K562 (cell line): Measurements from ENCODE around the gene RPL28. TPM values are rescaled to one million over a fixed set of nuclear protein-coding genes. Genes with fewer than 3 reads are reported as not detected.
A peak's percentile ranks its signal among the peaks of the same experiment; 100 is the strongest.

ENCODE experiments used
- ARID3B ChIP-seq: fragments of 250-450 bp; sonication (Bioruptor Pico); IDR thresholded peaks from 2 replicates; pipeline ENCODE4 v1.4.0; 2020; ENCODE audit warnings: borderline replicate concordance
- CEBPB ChIP-seq: fragments of 450-650 bp; IDR thresholded peaks from 2 replicates; pipeline ENCODE4 v1.6.1; 2016; ENCODE audit warnings: missing genetic modification characterization, missing compliant biosample characterization
- CREM ChIP-seq: IDR thresholded peaks from 2 replicates; pipeline ENCODE4 v1.6.1; 2014; ENCODE audit warnings: antibody characterized with exemption, low read depth
- E2F4 ChIP-seq: sonication (generic); formaldehyde crosslinking; IDR thresholded peaks from 2 replicates; pipeline ENCODE4 v1.8.0; 2022; ENCODE audit warnings: mild to moderate bottlenecking, low read depth, missing genetic modification reagents
- HLTF ChIP-seq: fragments of 450-650 bp; IDR thresholded peaks from 2 replicates; pipeline ENCODE4 v1.6.1; 2016
- KDM5B ChIP-seq: fragments of 200-600 bp; sonication (generic); IDR thresholded peaks from 2 replicates; pipeline ENCODE4 v1.6.1; 2012; ENCODE audit warnings: low read depth, mild to moderate bottlenecking, moderate library complexity, low read length, control low read depth, inconsistent platforms; ENCODE audit not compliant: insufficient replicate concordance
- MCM3 ChIP-seq: fragments of 450-650 bp; IDR thresholded peaks from 2 replicates; pipeline ENCODE4 v1.6.1; 2016
- NEUROD1 ChIP-seq: fragments of 150-350 bp; IDR thresholded peaks from 2 replicates; pipeline ENCODE4 v1.6.1; 2014; ENCODE audit warnings: borderline replicate concordance, low read length, low read depth; ENCODE audit not compliant: partially characterized antibody
- NR2C2 ChIP-seq, 2 experiments: fragments of 200-800 bp in 1 of 2; sonication (Bioruptor generic) in 1 of 2; sonication (generic) in 1 of 2; formaldehyde crosslinking in 1 of 2; IDR thresholded peaks; 2 replicates each; pipeline versions ENCODE4 v1.6.1 to v1.8.0; 2016 to 2022; ENCODE audit warnings: mild to moderate bottlenecking in 1 of 2, missing compliant biosample characterization in 1 of 2, missing genetic modification characterization in 1 of 2, missing genetic modification reagents in 1 of 2
- NUFIP1 ChIP-seq: fragments of 450-650 bp; IDR thresholded peaks from 2 replicates; pipeline ENCODE4 v1.6.1; 2018; ENCODE audit not compliant: partially characterized antibody
- POLR2AphosphoS5 ChIP-seq: IDR thresholded peaks from 2 replicates; pipeline ENCODE4 v1.6.1; 2011; ENCODE audit warnings: mild to moderate bottlenecking, low read depth, low read length, moderate library complexity; ENCODE audit not compliant: control insufficient read depth, insufficient read depth
- RBM22 ChIP-seq: fragments of 200-400 bp; formaldehyde crosslinking; IDR thresholded peaks from 2 replicates; pipeline ENCODE4 v1.6.1; 2018; ENCODE audit warnings: low read length, low read depth; ENCODE audit not compliant: poor library complexity, severe bottlenecking
- SP2 ChIP-seq: IDR thresholded peaks from 2 replicates; pipeline ENCODE4 v1.6.1; 2011; ENCODE audit warnings: mild to moderate bottlenecking, low read depth, low read length, moderate library complexity; ENCODE audit not compliant: poor library complexity, severe bottlenecking; ENCODE audit errors: extremely low read depth
- TAL1 ChIP-seq: fragments of 450-650 bp; IDR thresholded peaks from 2 replicates; pipeline ENCODE4 v1.6.1; 2016; ENCODE audit warnings: mild to moderate bottlenecking
- TBP ChIP-seq: optimal IDR thresholded peaks from 2 replicates; pipeline ENCODE3; 2011; ENCODE audit warnings: low read depth, low read length, improper control_type of control experiment
- TCFL5 ChIP-seq: fragments of 250-450 bp; sonication (Bioruptor Pico); conservative IDR thresholded peaks from 2 replicates; pipeline ENCODE4 v1.6.1; 2021; ENCODE audit warnings: mild to moderate bottlenecking, moderate library complexity, matching md5 sums
- TFE3 ChIP-seq: fragments of 450-650 bp; formaldehyde crosslinking; IDR thresholded peaks from 2 replicates; pipeline ENCODE4 v1.4.0; 2020; ENCODE audit warnings: mild to moderate bottlenecking, mixed read lengths
- ZC3H4 ChIP-seq: sonication (generic); formaldehyde crosslinking; IDR thresholded peaks from 2 replicates; pipeline ENCODE4 v1.9.0; 2021; ENCODE audit warnings: missing genetic modification reagents, borderline replicate concordance
- ZFPM2 ChIP-seq: fragments of 250-450 bp; sonication (Bioruptor Pico); IDR thresholded peaks from 2 replicates; pipeline ENCODE4 v1.5.1; 2022; ENCODE audit warnings: mild to moderate bottlenecking
- ZNF23 ChIP-seq: fragments of 250-450 bp; sonication (Bioruptor Pico); IDR thresholded peaks from 2 replicates; pipeline ENCODE4 v1.4.0; 2020; ENCODE audit warnings: mild to moderate bottlenecking
- ZNF436 ChIP-seq: fragments of 250-450, 450-650 bp; sonication (Bioruptor Pico); formaldehyde crosslinking; IDR thresholded peaks from 2 replicates; pipeline ENCODE4 v1.7.0; 2020; ENCODE audit warnings: mild to moderate bottlenecking
- ZNF512 ChIP-seq: IDR thresholded peaks from 2 replicates; pipeline ENCODE4 v1.6.1; 2016; ENCODE audit warnings: missing genetic modification characterization, missing compliant biosample characterization
- ZNF644 ChIP-seq: fragments of 200-800 bp; sonication (Bioruptor generic); IDR thresholded peaks from 2 replicates; pipeline ENCODE4 v1.6.1; 2016; ENCODE audit warnings: low read depth, missing genetic modification characterization, missing compliant biosample characterization
- ZNF785 ChIP-seq: fragments of 250-450 bp; sonication (Bioruptor Pico); IDR thresholded peaks from 2 replicates; pipeline ENCODE4 v1.4.0; 2020; ENCODE audit warnings: mild to moderate bottlenecking
- polyA plus RNA-seq, 8 experiments: library from polyadenylated mRNA; depleted of rRNA in 4 of 8; stranded (reverse) in 5 of 8; unstranded in 3 of 8; fragments of >200 nt; fragmentation: Nextera tagmentation in 2 of 8; fragmentation: Illumina TruSeq in 1 of 8; extraction: Ambion mirVana in 2 of 8; extraction: Trizol in 1 of 8; gene quantifications; 2 replicates each; pipeline versions ENCODE4 v1.2.1 to v1.2.3, GENCODE V29; 2011 to 2014; ENCODE audit warnings: inconsistent platforms in 1 of 8, missing spikeins in 1 of 8
- total RNA-seq, 7 experiments: library from RNA; depleted of rRNA in 6 of 7; stranded (reverse); fragments of >200 nt in 6 of 7; fragmentation: Illumina TruSeq in 2 of 7; extraction: Trizol in 2 of 7; gene quantifications; 2 replicates each; pipeline versions ENCODE4 v1.2.1 to v1.2.3, GENCODE V29; 2011 to 2021; ENCODE audit warnings: low replicate concordance in 1 of 7

RPL28 gene
- total and polyA plus RNA-seq, 9 of the 15 experiments (the other 6 are each of a cell fraction or from before 2014, with no cell fraction given): 124 to 3,106 (median 622) TPM

- peak; percentile 82 for TF ChIP-seq E2F4 (CRISPR knock-in tag)
- no peak for TF ChIP-seq ZNF23 (CRISPR knock-in tag)
- TF ChIP-seq POLR2AphosphoS5: peak; percentile 49; the same call in 1 of the 2 replicates
- TF ChIP-seq HLTF: no peak
- no peak for TF ChIP-seq ARID3B (CRISPR knock-in tag)
- TF ChIP-seq RBM22: no peak
- no peak for TF ChIP-seq ZNF512 (tag)
- no peak for TF ChIP-seq TFE3 (CRISPR knock-in tag)
- no peak for TF ChIP-seq CREM
- no peak for TF ChIP-seq TAL1
- TF ChIP-seq KDM5B: no peak
- no peak for TF ChIP-seq NUFIP1
- no peak for TF ChIP-seq NR2C2 (CRISPR knock-in tag; IDR thresholded peaks at IDR 0.05)
- TF ChIP-seq NR2C2 (tag; IDR thresholded peaks at IDR 0.05): peak; percentile 48; the same call in 1 of the 2 replicates
- TF ChIP-seq CEBPB (tag): no peak
- TF ChIP-seq SP2: no peak
- no peak for TF ChIP-seq ZNF436 (CRISPR knock-in tag)
- TF ChIP-seq TBP: no peak
- TF ChIP-seq NEUROD1: no peak
- no peak for TF ChIP-seq ZNF644
- no peak for TF ChIP-seq ZNF785
- TF ChIP-seq ZC3H4 (CRISPR knock-in tag): no peak
- TF ChIP-seq MCM3: no peak
- no peak for TF ChIP-seq TCFL5 (CRISPR knock-in tag)
- no peak for TF ChIP-seq ZFPM2 (CRISPR knock-in tag)
These were observed 44.6 kb upstream of the RPL28 start (continued) for GRCh38 chr19:55341171-55341588.
